Neural cell (in vitro differentiated cells): Measurements from ENCODE around the gene ATXN2L.
"Not testable (repeated sequence)": the region's sequence is repeated elsewhere in the genome, so short reads cannot be mapped to it uniquely, and the experiment has no call there.

Experiments used
- EP300 ChIP-seq: fragments of 450-650 bp; conservative IDR thresholded peaks from 2 replicates; pipeline ENCODE4 v1.6.1; 2014; ENCODE audit warnings: antibody characterized with exemption, mild to moderate bottlenecking, moderate library complexity; ENCODE audit not compliant: poor library complexity, severe bottlenecking
- EZH2 ChIP-seq: fragments of 200-600, 300-800 bp; shearing (Covaris generic), sonication (generic); IDR thresholded peaks from 2 replicates; pipeline ENCODE4 v1.6.1; 2014; ENCODE audit warnings: antibody characterized with exemption, low read length, borderline replicate concordance, mild to moderate bottlenecking; ENCODE audit not compliant: insufficient read depth, poor library complexity, severe bottlenecking
- TAF1 ChIP-seq: IDR thresholded peaks from 2 replicates; pipeline ENCODE4 v1.6.1; 2012; ENCODE audit warnings: low read depth
- TF ChIP-seq, protein P1 (sequence below): fragments of 450-650 bp; IDR thresholded peaks from 2 replicates; pipeline ENCODE4 v1.5.1; 2014; ENCODE audit warnings: antibody characterized with exemption, mild to moderate bottlenecking, moderate library complexity; ENCODE audit not compliant: poor library complexity, severe bottlenecking

- TF ChIP-seq EZH2, EP300, TAF1: not testable (repeated sequence)
- TF ChIP-seq, protein P1, sequence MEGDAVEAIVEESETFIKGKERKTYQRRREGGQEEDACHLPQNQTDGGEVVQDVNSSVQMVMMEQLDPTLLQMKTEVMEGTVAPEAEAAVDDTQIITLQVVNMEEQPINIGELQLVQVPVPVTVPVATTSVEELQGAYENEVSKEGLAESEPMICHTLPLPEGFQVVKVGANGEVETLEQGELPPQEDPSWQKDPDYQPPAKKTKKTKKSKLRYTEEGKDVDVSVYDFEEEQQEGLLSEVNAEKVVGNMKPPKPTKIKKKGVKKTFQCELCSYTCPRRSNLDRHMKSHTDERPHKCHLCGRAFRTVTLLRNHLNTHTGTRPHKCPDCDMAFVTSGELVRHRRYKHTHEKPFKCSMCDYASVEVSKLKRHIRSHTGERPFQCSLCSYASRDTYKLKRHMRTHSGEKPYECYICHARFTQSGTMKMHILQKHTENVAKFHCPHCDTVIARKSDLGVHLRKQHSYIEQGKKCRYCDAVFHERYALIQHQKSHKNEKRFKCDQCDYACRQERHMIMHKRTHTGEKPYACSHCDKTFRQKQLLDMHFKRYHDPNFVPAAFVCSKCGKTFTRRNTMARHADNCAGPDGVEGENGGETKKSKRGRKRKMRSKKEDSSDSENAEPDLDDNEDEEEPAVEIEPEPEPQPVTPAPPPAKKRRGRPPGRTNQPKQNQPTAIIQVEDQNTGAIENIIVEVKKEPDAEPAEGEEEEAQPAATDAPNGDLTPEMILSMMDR, result not testable (repeated sequence)
Measured at GRCh38 chr16:28782357-28782756, 40.4 kb upstream of the ATXN2L start.
